ENCODE data around the gene ARHGAP10.
"Not testable (repeated sequence)": the region's sequence is repeated elsewhere in the genome, so short reads cannot be mapped to it uniquely, and the experiment has no call there.

ARHGAP10 gene

DNA sequence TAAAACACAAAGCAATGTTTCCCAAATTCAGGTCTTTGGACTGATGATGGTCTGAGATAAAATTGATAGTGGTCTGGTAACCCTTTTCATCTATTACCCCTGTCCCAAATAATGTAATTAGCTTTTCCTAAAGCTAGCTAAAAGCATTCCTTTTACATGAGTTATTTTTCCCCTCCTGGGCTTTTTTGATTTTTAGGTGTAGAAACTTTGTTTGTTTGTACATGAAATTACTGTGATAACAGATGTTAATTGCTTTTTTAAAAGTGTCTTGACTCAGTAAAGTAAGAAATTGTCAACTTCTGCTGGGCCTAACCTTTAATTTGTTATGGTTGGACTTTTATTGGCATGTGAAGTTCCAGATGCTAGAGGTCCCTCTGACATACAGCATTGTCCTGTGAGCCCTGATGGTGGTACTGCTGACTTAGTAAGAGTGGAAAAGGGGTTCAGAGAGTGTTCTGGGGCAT, 145.5 kb downstream of the ARHGAP10 start:
- no peak overlapping the region for H3K4me3 ChIP-seq (ENCODE audit: low read depth, low read length)
- TF ChIP-seq, protein P1, sequence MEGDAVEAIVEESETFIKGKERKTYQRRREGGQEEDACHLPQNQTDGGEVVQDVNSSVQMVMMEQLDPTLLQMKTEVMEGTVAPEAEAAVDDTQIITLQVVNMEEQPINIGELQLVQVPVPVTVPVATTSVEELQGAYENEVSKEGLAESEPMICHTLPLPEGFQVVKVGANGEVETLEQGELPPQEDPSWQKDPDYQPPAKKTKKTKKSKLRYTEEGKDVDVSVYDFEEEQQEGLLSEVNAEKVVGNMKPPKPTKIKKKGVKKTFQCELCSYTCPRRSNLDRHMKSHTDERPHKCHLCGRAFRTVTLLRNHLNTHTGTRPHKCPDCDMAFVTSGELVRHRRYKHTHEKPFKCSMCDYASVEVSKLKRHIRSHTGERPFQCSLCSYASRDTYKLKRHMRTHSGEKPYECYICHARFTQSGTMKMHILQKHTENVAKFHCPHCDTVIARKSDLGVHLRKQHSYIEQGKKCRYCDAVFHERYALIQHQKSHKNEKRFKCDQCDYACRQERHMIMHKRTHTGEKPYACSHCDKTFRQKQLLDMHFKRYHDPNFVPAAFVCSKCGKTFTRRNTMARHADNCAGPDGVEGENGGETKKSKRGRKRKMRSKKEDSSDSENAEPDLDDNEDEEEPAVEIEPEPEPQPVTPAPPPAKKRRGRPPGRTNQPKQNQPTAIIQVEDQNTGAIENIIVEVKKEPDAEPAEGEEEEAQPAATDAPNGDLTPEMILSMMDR (IDR thresholded peaks at IDR 0.05; ENCODE audit: low read depth, low read length, missing control alignments) = no peak

DNA sequence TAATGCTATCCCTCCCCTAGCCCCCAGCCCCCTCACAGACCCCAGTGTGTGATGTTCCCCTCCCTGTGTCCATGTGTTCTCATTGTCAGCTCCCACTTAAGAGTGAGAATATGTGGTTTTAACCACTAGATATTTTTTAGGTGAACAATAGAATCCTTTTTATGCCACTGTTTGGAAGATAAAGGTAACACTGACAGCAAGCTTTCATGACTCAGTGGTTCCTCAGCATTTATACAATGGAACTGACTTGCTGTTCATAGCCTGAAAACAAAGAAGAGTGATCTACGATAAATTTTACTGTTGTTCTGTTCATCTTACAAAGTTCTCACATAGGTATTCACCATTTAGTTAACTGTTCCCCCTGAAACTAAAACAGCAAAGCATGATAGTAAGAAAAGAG, 147.8 kb downstream of the ARHGAP10 start:
- DNase-seq (ENCODE audit: low read depth) = no peak

More for the DNA sequence above, 145.5 kb downstream of the ARHGAP10 start:
- no peak for DNase-seq (ENCODE audit: low read depth)

DNA sequence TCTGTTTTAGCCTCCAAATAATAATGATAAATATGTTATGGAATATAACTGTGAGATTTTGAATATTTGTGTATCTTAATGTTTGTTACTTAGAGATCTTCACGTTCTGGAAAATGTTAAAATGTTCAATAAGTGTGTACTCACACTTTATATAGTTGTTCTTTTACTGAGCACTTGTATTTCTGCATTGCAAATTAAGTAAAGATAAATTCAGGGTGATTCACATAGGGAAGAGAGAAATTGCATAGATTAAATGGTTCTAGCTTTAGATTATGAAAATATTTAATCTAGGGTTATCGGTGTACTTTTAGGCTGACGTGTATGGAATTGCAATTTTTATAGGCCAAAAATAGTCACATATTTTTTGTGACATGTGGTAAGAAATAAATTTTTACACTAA, 148.6 kb downstream of the ARHGAP10 start:
- no peak overlapping the region for H3K4me3 ChIP-seq (ENCODE audit: low read depth, low read length)
- TF ChIP-seq, protein P1 (IDR thresholded peaks at IDR 0.05; ENCODE audit: low read depth, low read length, missing control alignments) = no peak
- no peak for DNase-seq (ENCODE audit: low read depth)

More for the DNA sequence above, 147.8 kb downstream of the ARHGAP10 start:
- no peak overlapping the region for H3K4me3 ChIP-seq (ENCODE audit: low read depth, low read length)
- TF ChIP-seq, protein P1 (IDR thresholded peaks at IDR 0.05; ENCODE audit: low read depth, low read length, missing control alignments) = no peak

DNA sequence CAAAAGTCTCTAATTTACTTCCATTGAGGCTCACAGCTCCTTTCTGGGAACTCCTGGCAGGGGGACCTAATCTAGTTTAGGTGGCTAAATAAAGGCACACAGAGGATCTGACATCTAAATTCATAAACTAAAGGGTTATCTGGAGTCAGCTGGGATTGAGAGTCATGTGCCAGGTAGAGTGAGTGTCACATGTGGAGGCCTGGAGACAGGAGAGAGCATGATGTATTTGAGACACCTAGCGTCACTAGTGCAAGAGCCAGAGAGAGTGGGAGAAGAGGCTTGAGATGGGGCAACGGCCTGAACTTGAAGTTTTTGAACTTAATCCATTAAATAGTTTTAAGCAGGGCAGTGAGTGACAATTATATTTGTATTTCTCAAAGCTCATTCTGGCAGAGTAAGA, 152.6 kb downstream of the ARHGAP10 start:
- TF ChIP-seq, protein P1 (IDR thresholded peaks at IDR 0.05; ENCODE audit: low read depth, low read length, missing control alignments) = no peak
- DNase-seq (ENCODE audit: low read depth) = no peak
- no peak overlapping the region for H3K4me3 ChIP-seq (ENCODE audit: low read depth, low read length)

DNA sequence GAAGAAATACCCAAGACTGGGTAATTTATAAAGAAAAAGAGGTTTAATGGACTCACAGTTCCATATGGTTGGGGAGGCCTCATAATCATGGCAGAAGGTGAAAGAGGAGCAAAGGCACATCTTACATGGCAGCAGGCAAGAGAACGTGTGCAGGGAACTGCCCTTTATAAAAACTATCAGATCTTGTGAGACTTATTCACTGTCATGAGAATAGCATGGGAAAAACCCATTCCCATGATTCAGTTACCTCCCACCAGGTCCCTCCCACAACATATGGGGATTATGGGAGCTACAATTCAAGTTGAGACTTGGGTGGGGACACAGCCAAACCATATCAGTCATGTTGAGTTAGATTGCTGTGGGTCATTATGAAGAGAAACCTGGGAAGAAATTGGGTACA, 153.3 kb downstream of the ARHGAP10 start:
- H3K4me3 ChIP-seq (ENCODE audit: low read depth, low read length); DNase-seq (ENCODE audit: low read depth): not testable (repeated sequence)

DNA sequence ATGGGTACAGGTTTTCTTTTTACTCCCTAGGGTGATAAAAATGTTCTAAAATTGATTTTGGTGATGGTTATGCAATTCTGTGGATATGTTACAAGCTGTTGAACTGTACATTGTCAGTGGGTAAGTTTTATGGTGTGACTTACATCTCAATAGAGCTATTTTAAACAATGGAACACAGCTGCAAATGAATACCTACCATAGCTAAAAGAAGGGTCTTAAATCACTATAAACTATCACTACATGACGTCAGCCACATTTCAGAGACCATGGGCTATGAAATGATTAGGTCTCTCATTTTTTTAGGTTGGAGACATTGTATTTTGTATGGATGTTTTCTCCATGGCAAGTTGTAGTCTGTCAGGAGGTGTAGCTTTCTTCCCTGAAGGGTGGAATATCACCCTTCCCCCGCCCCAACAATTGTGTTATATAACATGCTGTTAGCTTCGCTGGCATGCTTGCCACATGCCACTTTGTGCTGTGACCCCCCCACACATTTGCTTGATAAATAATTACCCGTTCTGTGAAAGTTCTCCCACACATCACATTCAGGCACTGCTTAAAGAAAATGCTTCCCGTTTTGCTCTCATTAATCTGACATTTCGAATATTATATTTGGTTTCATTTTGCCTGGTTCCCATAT, 159.7 kb downstream of the ARHGAP10 start:
- DNase-seq (ENCODE audit: low read depth) = no peak
- TF ChIP-seq, protein P1 (IDR thresholded peaks at IDR 0.05; ENCODE audit: low read depth, low read length, missing control alignments) = no peak
- no peak overlapping the region for H3K4me3 ChIP-seq (ENCODE audit: low read depth, low read length)

DNA sequence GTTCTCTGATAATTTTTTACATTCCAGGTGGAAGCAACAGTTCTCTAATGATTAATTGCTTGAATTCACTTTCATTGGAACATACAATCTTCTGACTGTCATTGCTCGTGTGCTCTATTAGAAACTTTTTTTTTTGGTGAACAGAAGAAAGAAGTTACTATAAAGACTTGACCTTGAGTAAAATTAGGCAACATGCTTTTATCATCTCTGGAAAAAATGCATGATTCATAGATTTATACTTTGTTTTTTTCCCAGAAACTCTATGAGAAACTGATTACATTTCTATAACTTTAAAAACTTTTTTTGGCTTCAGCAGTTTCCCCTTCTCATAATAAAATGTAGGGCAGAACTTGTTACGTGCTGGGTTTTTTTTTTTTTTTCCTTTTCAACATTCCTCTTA, 167.6 kb downstream of the ARHGAP10 start:
- TF ChIP-seq, protein P1 (IDR thresholded peaks at IDR 0.05; ENCODE audit: low read depth, low read length, missing control alignments) = no peak
- H3K4me3 ChIP-seq (ENCODE audit: low read depth, low read length) = no peak overlapping the region
- no peak for DNase-seq (ENCODE audit: low read depth)
